Heart left ventricle (tissue), 13 donors: ENCODE measurements around the gene AGRN.

Source experiments
- POLR2A ChIP-seq, 2 donors: fragments of 450-650 bp; IDR thresholded peaks; one replicate each; pipeline ENCODE4 v1.6.1; 2017; ENCODE audit warnings: antibody characterized with exemption in 2 of 2, mild to moderate bottlenecking in 2 of 2, moderate library complexity in 2 of 2
- TF ChIP-seq, protein P1 (sequence below), 12 donors: fragments of 200-600 bp; sonication (generic) in 4 of 12; IDR thresholded peaks; one replicate each; pipeline versions ENCODE4 v1.5.0 to v1.8.0; 2018 to 2022; ENCODE audit warnings: antibody characterized with exemption in 12 of 12, mild to moderate bottlenecking in 5 of 12
- donor health status: ischemic (EF 13 %, LVEDD 7.1; RV severe dilation, severe dysfunction).
- donor health status: DM: no; HTN: yes; CAD: no.
- donor health status: DM: no; HTN: no; CAD: no.
- donor health status: ischemic (EF 25% LVEDD 6.9; RV normal size, moderate dysfunction).
- donor health status: ischemic (EF 25% LVEDD 5.7; RV mildly dilated, moderate dysfunction).
- donor health status: ischemic (EF 35%, LVEDD 5.7; RV mildly dilated, moderate dysfunction).
- donor health status: nonischemic (EF 11% LVEDD 7.7; RV severe dilation, severe dysfunction).
- donor health status: DM: yes; HTN: yes; CAD: no.
- donor health status: PGD.
- donor health status: ischemic (EF 29% LVEDD 5.4; RV normal size, mild dysfunction).
- donor health status: nonischemic (EF 23%, LVEDD 6.1; RV moderate dilation, normal function).

GRCh38 chr1:1013922-1014648, 5.8 kb upstream of the AGRN start:
- TF ChIP-seq, protein P1, sequence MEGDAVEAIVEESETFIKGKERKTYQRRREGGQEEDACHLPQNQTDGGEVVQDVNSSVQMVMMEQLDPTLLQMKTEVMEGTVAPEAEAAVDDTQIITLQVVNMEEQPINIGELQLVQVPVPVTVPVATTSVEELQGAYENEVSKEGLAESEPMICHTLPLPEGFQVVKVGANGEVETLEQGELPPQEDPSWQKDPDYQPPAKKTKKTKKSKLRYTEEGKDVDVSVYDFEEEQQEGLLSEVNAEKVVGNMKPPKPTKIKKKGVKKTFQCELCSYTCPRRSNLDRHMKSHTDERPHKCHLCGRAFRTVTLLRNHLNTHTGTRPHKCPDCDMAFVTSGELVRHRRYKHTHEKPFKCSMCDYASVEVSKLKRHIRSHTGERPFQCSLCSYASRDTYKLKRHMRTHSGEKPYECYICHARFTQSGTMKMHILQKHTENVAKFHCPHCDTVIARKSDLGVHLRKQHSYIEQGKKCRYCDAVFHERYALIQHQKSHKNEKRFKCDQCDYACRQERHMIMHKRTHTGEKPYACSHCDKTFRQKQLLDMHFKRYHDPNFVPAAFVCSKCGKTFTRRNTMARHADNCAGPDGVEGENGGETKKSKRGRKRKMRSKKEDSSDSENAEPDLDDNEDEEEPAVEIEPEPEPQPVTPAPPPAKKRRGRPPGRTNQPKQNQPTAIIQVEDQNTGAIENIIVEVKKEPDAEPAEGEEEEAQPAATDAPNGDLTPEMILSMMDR (IDR thresholded peaks at IDR 0.05): no peak
- no peak for TF ChIP-seq POLR2A (IDR thresholded peaks at IDR 0.05)
